Trophoblast cell (in vitro differentiated cells and primary cell): Measurements from ENCODE around the gene PHF21B.

ENCODE experiments used
- DNase-seq, 2 donors: peaks; one replicate each; pipeline ENCODE4 v3.0.0-alpha.2; 2016
- H2AFZ ChIP-seq: 2 replicates; pipeline ENCODE4 v1.6.1; 2013; ENCODE audit warnings: low read length, moderate library complexity, mild to moderate bottlenecking; ENCODE audit not compliant: insufficient read depth, poor library complexity
- H2AK5ac ChIP-seq: 2 replicates; pipeline ENCODE4 v1.6.1; 2013; ENCODE audit warnings: mild to moderate bottlenecking, low read length
- H2BK120ac ChIP-seq: 2 replicates; pipeline ENCODE4 v1.6.1; 2013; ENCODE audit warnings: low read length, mild to moderate bottlenecking, moderate library complexity; ENCODE audit not compliant: insufficient read depth, poor library complexity
- H2BK12ac ChIP-seq: 2 replicates; pipeline ENCODE4 v1.6.1; 2013; ENCODE audit warnings: mild to moderate bottlenecking, low read length, moderate library complexity
- H2BK5ac ChIP-seq: 2 replicates; pipeline ENCODE4 v1.6.1; 2013; ENCODE audit warnings: low read length, low read depth, moderate library complexity, mild to moderate bottlenecking; ENCODE audit not compliant: poor library complexity
- H3K14ac ChIP-seq: 2 replicates; pipeline ENCODE4 v1.6.1; 2013; ENCODE audit warnings: mild to moderate bottlenecking, low read length
- H3K18ac ChIP-seq: 2 replicates; pipeline ENCODE4 v1.6.1; 2013; ENCODE audit warnings: mild to moderate bottlenecking, low read length
- H3K23ac ChIP-seq: 2 replicates; pipeline ENCODE4 v1.6.1; 2013; ENCODE audit warnings: low read length
- H3K27ac ChIP-seq: 2 replicates; pipeline ENCODE4 v1.5.1; 2013; ENCODE audit warnings: low read depth, mild to moderate bottlenecking, inconsistent platforms, low read length, moderate library complexity
- H3K27me3 ChIP-seq: 2 replicates; pipeline ENCODE4 v1.6.1; 2013; ENCODE audit warnings: inconsistent platforms, mild to moderate bottlenecking, low read length, moderate library complexity; ENCODE audit not compliant: insufficient read depth
- H3K36me3 ChIP-seq, 2 experiments: 1 replicate in 1 of 2; 2 replicates in 1 of 2; pipeline ENCODE4 v1.6.1; 2013; ENCODE audit warnings: low read length in 2 of 2, mild to moderate bottlenecking in 2 of 2, moderate library complexity in 1 of 2; ENCODE audit not compliant: insufficient read depth in 2 of 2, control insufficient read depth in 1 of 2
- H3K4ac ChIP-seq: 2 replicates; pipeline ENCODE4 v1.6.1; 2013; ENCODE audit warnings: low read depth, mild to moderate bottlenecking, low read length, moderate library complexity
- H3K4me1 ChIP-seq, 2 experiments: 1 replicate in 1 of 2; 2 replicates in 1 of 2; pipeline ENCODE4 v1.6.1; 2013; ENCODE audit warnings: low read length in 2 of 2, mild to moderate bottlenecking in 2 of 2, moderate library complexity in 1 of 2; ENCODE audit not compliant: insufficient read depth in 2 of 2, control insufficient read depth in 1 of 2
- H3K4me2 ChIP-seq: 2 replicates; pipeline ENCODE4 v1.6.1; 2013; ENCODE audit warnings: inconsistent platforms, mild to moderate bottlenecking, low read length, moderate library complexity
- H3K4me3 ChIP-seq: 2 replicates; pipeline ENCODE4 v1.5.1; 2013; ENCODE audit warnings: mild to moderate bottlenecking, low read depth, low read length, inconsistent platforms
- H3K79me1 ChIP-seq: one replicate; pipeline ENCODE4 v1.6.1; 2013; ENCODE audit warnings: low read length
- H3K79me2 ChIP-seq: 2 replicates; pipeline ENCODE4 v1.6.1; 2013; ENCODE audit warnings: low read length, mild to moderate bottlenecking; ENCODE audit not compliant: control insufficient read depth, insufficient read depth, poor library complexity
- H3K9ac ChIP-seq: 2 replicates; pipeline ENCODE4 v1.6.1; 2013; ENCODE audit warnings: mild to moderate bottlenecking, low read length
- H3K9me3 ChIP-seq: 2 replicates; pipeline ENCODE4 v1.6.1; 2013; ENCODE audit warnings: low read depth, mild to moderate bottlenecking, control low read depth, inconsistent platforms, low read length; ENCODE audit not compliant: insufficient read depth
- H4K12ac ChIP-seq: 2 replicates; pipeline ENCODE4 v1.6.1; 2013; ENCODE audit warnings: low read depth, mild to moderate bottlenecking, low read length, moderate library complexity
- H4K8ac ChIP-seq: 2 replicates; pipeline ENCODE4 v1.6.1; 2013; ENCODE audit warnings: low read depth, mild to moderate bottlenecking, low read length, moderate library complexity
- H4K91ac ChIP-seq: one replicate; pipeline ENCODE4 v1.6.1; 2013; ENCODE audit warnings: low read depth, mild to moderate bottlenecking, low read length, moderate library complexity
- WGBS: extraction: QIAGEN DNeasy Blood & Tissue Kit; methylation state at CpG from one replicate; pipeline ENCODE4 v1.1.7; 2013; ENCODE audit warnings: missing lambda C conversion rate; ENCODE audit not compliant: insufficient read length, insufficient coverage; ENCODE audit errors: extremely low coverage; 5-methylcytosine and 5-hydroxymethylcytosine counted together

Gene PHF21B

DNA sequence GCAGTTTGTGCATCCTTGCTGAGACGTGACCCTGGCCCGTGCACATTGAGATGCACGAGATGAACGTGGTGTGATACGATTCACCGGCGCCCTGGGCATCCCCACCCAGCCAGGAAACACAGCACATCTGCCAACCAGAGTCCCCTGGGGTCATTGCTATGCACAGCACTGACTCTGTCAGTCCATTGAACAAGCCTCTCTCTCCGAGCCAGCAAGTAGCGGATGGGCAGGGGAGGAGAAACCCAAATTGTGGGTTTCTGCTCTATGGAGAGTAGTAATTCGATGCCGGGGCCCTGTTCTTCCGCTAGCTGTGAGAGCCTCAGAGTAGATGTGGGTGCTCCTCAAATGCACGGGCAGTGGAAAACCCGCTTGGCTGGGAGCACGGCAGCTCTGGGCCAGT, 172.3 kb downstream of the PHF21B start:
- Histone ChIP-seq H3K4me3 (no peak overlapping the region), H3K4ac (no peak overlapping the region), H3K36me3 (peaks cover 23% of the 10 kb centered on the region in 2 experiments), H2BK120ac (no peak overlapping the region), H4K8ac (no peak overlapping the region), H3K14ac (no peak overlapping the region), H3K4me2 (no peak overlapping the region), H3K4me1 (peaks cover 0 to 2% of the 10 kb centered on the region in 2 experiments), H2BK5ac (no peak overlapping the region), H3K79me1 (no peaks in the 10 kb centered on the region), H3K9me3 (peaks cover 3% of the 10 kb centered on the region), H3K27ac (no peak overlapping the region), H3K23ac (no peak overlapping the region), H4K91ac (no peak overlapping the region), H3K9ac (no peak overlapping the region), H4K12ac (no peak overlapping the region), H2AFZ (no peak overlapping the region), H2BK12ac (no peak overlapping the region), H2AK5ac (no peak overlapping the region), H3K79me2 (no peaks in the 10 kb centered on the region), H3K27me3 (no peaks in the 10 kb centered on the region), H3K18ac (no peak overlapping the region)
- WGBS = no CpG with 5 or more reads among the region's 15 CpGs
- DNase-seq = no peak

DNA sequence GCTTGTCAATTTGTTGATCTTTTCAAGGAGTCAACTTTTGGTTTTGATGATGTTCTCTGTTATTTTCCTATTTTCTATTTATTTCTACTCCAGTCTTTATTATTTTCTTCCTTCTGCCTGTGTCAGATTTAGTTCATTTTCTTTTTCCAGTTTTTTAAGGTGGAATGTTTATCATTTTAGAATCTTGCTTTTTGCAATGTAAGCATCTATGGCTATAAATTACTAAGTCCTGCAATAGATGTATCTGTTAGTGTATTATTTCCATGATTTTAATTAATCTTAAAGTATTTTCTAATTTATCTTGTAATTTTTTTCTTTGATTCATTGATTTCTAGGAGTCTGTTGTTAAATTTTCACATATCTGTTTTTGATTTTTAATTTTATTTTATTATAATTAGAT, 175.7 kb downstream of the PHF21B start:
- Histone ChIP-seq H3K4ac (no peak overlapping the region), H4K8ac (no peak overlapping the region), H3K4me3 (no peak overlapping the region), H3K9ac (no peak overlapping the region), H3K4me1 (no peaks in the 10 kb centered on the region), H3K79me1 (no peaks in the 10 kb centered on the region), H3K36me3 (peaks cover 12% of the 10 kb centered on the region in 2 experiments), H2AK5ac (no peak overlapping the region), H3K4me2 (no peak overlapping the region), H3K27me3 (no peaks in the 10 kb centered on the region), H2AFZ (no peak overlapping the region), H2BK12ac (no peak overlapping the region), H3K14ac (no peak overlapping the region), H3K9me3 (peaks cover 3% of the 10 kb centered on the region), H2BK5ac (no peak overlapping the region), H4K12ac (no peak overlapping the region), H3K79me2 (no peaks in the 10 kb centered on the region), H3K23ac (no peak overlapping the region), H4K91ac (no peak overlapping the region), H3K27ac (no peak overlapping the region), H3K18ac (no peak overlapping the region), H2BK120ac (no peak overlapping the region)
- no peak for DNase-seq

DNA sequence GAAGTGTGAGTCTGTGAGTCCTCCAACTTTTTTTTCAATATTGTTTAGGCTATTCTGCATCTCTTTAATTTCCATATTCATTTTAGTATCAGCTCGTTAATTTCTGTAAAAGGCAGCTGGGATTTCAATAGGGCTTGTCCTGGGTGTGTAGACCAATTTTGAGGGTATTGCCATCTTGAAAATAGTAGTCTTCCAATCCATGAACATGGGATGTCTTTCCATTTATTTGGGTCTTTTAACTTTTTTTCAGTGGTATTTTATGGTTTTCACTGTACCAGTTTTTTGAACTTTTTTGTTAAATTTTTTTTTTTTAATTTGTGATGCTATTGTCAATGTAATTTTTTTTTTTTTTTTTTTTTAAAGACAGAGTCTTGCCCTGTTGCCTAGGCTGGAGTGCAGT, 177.9 kb downstream of the PHF21B start:
- Histone ChIP-seq H3K9me3 (peaks cover 3% of the 10 kb centered on the region), H3K4me3 (no peak overlapping the region), H2BK12ac (no peak overlapping the region), H3K18ac (no peak overlapping the region), H3K79me2 (no peaks in the 10 kb centered on the region), H3K9ac (no peak overlapping the region), H2BK120ac (no peak overlapping the region), H2BK5ac (no peak overlapping the region), H4K91ac (no peak overlapping the region), H3K14ac (no peak overlapping the region), H3K4me2 (no peak overlapping the region), H3K27ac (no peak overlapping the region), H3K27me3 (no peaks in the 10 kb centered on the region), H3K4ac (no peak overlapping the region), H3K4me1 (no peaks in the 10 kb centered on the region), H2AK5ac (no peak overlapping the region), H3K36me3 (peaks cover 7% of the 10 kb centered on the region in 2 experiments), H3K79me1 (no peaks in the 10 kb centered on the region), H2AFZ (no peak overlapping the region), H4K12ac (no peak overlapping the region), H3K23ac (no peak overlapping the region), H4K8ac (no peak overlapping the region)
- DNase-seq = no peak
- WGBS = no CpG with 5 or more reads among the region's 1 CpG
